OCI-M1 (cell line): Measurements from ENCODE around the gene KCNH1.

Source experiments
- DNase-seq: peaks from one replicate; lab custom pipeline; 2025; lab: John Stamatoyannopoulos, UW

The KCNH1 gene

DNA sequence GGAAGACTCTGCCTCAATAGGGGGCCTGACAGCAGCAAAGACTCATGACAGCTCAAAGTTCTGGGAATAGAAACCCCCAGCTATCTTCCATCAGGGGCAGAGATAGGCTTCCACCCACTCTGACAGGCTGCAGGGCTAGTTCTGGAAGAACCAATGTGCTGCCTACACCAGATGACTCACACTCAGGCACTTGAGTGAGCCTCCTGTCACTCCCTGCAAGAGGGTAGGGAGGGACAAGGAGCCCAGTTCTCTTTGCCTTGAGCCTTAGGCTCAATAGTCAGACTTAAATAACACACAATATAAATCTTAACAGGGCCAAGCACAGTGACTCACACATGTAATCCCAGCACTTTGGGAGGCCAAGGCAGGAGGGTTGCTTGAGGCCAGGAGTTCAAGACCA is 418.9 kb downstream of the KCNH1 start:
- DNase-seq, result peak; percentile 14

DNA sequence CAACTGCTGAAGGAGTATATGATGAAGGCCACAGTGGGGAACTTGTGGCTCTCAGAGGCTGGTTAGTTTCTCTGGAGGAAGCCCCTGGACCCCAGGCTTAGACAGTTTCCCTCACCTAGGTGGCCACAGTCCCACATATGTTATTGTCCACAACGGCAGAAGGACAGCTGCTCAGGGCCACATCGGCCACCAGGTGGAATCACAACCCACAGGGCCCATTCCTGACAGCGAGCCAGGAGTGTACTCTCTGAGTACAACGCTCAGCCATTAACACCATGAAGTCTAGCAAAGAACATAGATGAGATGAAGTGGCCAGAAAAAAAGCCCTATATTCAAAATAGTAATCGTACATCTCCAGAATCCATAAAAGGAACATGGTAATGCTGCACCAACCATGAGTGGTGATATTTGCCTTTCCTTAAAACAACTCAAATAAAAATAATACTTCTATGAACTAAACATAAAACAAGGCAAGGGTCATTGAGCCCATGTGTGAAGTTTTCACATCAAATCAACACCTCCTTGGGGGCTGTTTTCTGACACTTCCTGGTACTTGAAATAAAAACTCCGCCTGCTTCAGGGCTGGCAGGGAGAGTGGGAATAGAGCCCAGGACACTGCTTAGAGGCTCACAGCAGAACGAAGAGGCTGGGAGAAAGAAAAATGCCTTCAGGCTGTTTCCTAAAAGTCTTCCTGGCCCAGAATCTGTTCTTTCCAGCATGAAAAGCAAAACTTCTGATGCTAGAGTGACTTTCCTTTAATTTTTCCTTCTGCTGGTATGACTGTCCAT is 421.9 kb downstream of the KCNH1 start:
- DNase-seq, result no peak

DNA sequence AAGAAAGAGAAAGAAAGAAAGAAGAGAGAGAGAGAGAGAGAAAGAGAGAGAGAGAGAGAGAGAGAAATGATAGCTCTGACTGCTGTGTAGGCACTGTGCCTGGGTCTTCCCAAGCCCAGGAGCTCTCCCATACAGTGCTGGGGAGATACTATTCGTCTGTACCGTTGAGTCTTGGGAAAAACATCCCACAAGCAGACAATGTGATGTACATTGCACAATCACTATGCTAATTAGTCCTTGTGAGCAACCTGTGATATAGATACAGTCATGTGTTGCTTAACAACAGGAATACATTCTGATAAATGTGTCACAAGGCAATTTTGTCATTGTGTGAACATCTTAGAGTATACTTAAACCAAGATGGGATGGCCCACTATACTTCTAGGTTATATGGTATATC is 424.2 kb downstream of the KCNH1 start:
- no peak for DNase-seq

DNA sequence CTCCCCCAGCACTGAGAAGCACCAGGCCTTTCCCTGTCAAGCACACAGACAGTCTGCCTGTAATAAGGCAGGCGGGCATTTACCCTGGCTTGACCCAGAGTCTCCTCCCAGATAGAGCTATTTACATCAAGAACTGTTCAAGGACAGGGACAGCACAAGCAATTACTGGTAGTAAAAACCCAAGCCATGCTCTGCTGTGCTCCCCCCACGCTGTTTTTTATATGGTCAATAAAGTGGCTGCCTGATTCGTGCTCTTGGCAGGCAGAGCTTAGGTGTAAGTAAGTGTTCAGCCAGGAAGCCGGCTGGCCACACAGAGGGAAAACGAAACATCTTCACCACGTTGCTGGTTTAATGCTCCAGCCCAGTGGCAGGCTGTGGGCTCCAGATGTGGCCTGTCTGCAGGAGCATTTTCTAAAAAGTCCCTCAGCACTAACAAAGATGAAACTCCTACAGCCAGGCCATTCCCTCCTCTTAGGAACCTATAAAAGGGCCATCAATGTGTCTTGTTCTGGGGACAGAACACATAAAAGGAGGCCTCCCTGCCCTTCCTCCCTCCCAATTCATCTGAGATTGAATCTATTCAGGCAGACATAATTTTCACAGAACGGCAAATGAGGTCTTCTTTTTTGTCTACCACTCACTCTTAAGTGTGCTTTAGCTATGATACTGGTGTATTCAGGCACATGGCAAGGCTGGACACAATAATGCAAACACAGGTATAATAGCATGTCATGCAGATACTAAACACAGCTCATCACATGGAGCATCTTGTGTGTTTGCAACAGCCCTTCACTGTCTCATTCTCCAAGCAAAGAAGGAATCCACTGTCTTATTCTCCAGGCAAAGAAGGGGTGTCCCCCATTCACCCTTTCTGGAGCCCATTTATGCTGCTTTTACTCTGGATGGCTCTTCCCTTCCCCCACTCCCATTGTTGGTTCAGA is 426.4 kb downstream of the KCNH1 start:
- no peak for DNase-seq

DNA sequence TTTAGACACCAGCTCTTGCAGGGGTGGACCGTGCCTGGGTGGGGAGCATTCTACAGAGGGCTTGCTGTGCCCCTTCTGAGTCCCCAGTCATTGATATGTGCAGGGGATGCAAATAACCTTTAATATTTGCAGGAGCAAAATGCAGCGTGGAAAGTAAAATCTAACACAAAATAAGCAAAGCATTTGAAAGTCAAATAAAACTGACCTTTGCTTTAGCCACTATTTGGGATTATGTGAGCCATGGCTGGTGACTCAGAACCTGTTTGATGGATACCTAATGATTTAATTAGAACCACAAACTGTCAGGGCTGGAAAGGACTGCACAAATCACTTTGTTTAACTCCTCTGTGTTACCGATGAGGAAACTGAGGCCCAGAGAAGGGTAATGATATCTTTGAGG is 427.7 kb downstream of the KCNH1 start:
- DNase-seq, result no peak

DNA sequence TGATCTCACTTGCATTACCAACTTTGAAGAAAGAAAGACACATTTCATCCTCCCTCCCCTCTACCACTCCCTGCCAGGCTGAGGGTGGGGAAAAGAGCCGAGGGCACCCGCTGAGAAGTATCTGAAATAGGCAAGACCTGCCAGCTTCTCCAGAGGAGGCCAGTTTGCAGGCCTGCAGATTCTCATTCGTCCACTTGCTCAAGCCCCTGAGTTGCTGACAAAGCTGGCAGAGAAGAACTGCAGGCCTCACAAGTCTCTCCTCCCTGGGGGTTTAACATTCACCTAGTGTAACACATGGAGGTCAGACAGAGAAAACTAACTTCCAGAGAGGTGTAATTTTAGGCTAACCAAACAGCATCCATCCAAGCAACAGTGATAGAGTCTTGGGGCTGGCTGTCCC is 428.9 kb downstream of the KCNH1 start:
- no peak for DNase-seq

DNA sequence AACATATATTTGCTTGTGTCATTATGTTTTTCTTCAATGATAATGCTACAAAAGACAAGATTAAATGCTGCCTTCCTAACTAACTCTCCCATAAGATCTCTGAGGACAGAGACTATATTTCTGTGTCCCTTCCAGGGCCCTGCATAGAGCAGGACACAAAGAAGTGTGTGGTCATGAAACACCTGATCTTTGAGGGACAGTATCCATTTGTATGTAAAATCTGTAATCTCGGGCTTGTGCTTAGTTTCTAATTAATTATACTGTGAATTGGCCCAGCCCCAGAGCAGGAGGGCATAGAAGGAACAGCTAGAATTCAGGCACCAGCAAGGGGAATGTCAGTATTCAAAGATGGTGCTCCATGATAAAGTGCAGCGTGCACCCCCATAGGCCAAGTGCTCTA is 430.4 kb downstream of the KCNH1 start:
- no peak for DNase-seq

DNA sequence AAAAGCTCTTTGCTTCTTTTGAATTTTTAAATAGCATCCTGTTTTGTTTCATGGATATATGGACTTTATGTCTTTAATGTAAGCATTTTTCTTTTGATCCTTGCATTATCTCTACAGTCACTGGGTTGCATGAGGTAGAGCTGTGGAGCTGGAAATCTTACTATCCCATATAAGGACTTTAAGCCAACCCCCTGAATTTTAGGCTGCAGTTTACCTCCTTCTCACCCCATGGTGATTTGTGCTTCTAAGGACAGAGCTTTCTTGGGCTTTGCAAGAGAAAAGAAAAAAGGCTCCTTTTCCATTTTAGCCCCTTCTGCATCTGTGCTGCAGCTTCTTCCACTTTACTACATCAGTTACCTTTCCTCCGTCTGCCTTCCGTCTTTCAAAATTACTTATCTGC is 431.4 kb downstream of the KCNH1 start:
- DNase-seq, result no peak

DNA sequence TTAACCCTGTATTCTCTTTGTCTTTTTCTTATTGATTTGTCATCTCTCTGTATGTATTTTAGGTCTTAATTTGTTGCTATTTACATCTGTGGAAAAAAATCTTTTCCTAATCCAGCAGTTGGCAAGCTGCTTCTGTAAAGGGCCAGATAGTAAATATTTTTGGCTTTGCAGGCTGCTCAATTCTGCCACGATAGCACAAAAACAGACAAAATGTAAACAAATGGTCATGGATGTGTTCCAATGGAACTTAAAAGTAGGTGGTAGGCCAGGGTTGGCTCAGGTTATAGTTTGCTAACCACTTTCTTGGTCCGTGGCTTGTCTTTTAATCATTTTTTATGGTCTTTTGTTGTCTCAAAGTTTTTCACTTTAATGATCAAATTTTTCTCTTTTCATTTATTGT is 433.4 kb downstream of the KCNH1 start:
- DNase-seq, result no peak

DNA sequence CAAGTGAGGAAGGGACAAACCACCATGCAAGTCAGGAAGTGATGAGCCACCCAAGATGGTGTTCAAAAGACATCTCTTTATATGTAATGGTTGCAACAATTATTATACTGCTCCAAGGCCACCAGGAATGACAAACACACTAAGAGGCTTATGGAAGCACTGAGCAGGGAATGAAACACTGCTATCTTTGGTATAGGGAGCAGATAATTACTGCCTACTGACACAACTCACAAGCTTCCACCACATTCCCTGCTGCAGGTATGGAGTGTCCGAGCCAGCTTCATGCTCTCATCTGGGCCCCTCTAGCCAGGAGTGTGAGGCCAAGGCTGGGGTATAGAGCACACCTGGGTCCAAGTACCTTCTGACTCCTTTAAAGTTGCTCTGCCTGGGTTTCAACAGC is 433.9 kb downstream of the KCNH1 start:
- DNase-seq, result no peak

DNA sequence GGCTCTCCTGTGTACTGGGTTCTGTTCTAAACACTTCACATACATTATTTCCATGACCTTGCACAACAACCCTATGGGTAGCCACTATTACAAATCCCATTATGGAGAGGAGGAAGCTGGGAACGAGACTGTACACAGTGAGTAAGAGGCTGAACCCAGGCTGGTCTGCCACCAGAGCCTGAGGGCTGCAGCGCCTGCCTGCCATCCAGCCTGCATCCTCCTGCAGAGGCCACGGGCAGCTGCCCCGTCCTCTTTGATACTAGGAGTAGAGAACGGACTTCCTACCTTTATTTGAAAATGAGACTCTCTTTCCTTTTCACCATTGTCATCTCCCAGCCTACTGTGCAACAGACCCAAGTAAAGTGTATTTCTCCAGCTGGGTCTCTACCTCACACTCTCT is 435.3 kb downstream of the KCNH1 start:
- no peak for DNase-seq

DNA sequence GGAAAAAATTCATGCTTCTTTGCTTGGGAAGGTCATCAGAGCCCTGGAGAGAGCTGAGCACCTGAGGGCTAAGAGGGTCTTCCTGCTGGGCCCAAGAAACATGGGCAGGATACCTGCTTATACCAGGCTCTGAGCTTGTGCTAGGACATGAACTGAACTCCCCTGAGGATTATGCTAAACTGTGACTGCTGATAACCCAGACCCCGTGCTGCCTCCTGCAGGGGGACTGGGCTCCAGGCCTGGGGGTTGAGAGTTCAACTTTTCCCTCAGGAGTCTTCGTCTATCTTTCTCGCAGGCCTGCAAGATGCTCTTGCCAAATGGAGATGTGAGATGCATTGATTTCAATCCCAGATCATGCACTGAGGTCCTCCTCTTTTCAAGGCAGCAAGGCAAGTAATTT is 436.8 kb downstream of the KCNH1 start:
- no peak for DNase-seq

DNA sequence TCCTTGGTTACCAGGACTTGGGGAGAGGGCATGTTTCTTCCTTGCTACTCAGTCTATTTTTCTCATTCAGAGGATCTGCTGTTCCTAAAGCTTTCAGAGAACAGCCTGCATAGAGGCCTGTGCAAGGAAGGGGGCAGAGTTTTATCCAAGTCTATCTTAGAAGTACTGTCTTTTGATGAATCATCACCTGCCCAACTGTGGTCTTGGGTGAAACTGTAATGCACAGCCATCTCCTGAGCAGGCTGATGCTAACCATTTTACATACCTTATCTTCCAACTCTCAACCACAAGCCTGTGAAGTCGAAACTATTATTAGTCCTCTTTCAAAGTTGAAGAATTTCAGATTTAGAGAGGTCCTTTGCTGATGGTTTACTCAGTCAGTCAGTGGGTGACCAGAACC is 437.2 kb downstream of the KCNH1 start:
- DNase-seq, result peak; percentile 18

DNA sequence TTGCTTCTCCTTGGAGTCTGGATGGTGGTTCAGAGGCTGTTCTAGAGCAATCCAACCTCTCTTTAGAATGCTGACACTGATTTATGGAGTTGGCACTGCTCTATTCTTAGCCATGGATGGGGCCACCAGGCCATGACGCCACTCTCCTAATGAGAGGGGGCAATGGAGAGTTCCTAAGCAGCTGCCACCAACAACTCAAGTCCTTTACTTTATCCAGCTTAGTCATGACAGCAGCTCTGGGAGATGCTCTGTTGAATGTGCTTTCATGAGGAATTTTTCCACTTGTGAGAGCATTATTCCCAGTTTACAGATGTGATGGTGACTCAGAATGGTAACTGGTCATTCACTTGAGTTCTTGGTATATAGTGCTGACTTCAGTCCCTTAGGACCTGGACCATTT is 438.9 kb downstream of the KCNH1 start:
- DNase-seq, result no peak

DNA sequence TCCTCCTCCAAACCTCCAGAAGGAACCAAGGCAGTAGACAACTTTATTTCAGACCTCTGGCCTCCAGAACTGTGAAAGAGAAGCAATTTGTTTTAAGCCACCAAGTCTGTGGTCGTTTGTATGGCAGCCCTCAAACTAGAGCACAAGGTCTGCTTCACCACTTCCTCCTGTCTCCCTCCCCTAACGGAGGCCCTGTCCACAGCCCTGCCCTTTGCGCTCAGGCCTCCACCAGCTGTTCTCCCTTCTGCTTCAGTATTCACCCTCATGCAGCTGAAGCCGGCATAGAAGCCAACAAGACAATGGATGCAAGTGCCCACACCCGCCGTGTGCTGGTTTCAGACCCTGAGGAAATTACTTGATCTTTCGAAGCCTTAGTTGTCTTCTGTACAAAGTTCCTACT is 441.2 kb downstream of the KCNH1 start:
- DNase-seq, result peak; percentile 9

DNA sequence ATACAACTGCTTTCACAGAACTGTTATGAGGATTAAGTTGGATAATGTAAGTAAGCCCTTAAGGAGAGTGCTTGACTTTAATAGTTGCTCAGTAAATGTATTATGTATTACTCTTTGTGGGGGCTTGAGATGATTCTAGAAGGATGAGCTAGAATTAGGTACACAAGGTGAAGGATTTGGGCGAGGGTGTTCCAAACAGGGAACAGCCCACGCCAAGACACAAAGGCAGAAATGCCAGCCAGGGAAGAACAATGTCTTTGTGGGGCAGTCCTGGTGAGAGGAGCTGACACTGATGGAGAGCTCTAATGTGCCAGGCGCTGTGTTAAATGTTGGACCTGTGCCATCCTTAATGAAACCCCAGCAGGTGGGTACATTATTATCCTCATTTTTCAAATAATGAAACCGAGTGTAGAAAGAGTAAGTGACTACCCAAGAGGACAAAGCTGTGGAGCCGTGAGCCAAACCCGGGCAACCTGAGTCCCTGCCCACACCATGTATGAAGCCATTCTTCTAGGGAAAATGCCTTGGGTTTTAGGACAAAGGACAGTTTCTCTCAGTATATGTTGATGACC is 442.8 kb downstream of the KCNH1 start:
- no peak for DNase-seq

DNA sequence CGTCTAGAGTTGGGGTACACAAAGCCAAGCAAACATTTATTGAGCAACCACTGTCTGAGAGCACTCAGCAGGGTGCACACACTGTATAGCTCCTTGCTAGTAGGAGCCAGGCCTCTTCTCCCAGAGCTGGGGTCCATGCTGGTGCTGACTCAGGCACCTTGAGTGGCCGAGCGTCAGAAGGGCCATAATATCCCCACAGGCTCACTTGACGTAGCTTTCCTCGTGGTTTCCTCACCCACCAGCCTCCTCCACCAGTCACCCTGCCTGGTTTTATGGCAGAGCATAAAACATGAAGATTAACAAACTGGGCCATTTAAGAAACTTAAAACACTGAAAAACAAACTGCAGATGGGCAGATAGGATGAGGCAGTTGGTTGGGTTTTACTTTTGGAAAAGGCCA is 443.7 kb downstream of the KCNH1 start:
- no peak for DNase-seq

DNA sequence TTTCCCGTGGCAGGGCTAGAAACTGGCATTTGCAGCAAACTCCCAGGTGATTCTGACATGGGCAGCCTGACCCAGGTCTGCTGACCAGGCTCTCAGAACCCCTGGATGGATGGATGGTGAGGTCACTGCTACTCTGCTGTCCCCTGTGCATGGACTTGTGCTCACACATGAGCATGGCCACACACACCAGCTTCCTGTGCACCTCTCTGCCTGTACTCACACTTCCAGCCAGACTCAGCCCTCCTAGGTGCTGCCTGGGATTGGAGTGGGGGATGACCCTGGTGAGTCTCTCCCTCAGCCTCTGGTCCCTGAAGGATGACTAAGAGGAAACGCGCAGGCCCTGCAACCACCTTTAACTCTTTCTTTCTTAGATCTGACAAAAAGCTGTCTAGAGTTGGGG is 444.1 kb downstream of the KCNH1 start:
- DNase-seq, result no peak

DNA sequence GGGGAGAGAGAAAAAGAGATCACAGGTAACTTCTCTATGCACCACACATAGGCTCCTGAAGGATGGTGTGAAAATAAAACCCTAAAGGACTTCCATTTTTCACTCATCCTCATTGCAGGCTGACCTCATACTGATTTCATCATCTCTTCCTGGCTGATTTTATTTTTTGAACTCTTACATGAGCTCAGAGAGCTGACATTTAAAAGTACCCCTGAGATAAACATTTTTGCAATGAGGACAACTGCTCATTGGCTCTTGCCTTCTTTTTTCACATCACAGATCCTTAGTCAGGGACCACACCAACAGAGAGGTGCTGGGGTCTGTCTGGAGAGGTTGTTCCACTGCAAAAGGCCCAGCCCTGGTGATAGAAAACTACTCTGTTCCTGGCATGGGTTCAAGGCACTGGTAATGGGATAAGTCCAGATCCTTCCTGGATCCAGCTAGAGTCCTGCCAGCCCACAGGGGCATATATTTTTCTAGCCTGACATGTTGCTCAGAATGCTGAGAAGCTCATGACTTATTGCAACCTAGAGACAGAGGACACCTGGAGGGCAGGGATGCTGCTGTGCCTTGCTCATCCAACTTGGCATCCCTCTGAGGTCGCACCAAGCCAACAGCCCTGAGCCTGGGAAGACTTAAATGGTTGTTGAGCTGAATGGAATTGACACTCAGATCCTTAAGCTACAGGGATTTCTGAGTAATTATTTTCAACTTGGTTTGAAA is 445.3 kb downstream of the KCNH1 start:
- DNase-seq, result peak; percentile 7

DNA sequence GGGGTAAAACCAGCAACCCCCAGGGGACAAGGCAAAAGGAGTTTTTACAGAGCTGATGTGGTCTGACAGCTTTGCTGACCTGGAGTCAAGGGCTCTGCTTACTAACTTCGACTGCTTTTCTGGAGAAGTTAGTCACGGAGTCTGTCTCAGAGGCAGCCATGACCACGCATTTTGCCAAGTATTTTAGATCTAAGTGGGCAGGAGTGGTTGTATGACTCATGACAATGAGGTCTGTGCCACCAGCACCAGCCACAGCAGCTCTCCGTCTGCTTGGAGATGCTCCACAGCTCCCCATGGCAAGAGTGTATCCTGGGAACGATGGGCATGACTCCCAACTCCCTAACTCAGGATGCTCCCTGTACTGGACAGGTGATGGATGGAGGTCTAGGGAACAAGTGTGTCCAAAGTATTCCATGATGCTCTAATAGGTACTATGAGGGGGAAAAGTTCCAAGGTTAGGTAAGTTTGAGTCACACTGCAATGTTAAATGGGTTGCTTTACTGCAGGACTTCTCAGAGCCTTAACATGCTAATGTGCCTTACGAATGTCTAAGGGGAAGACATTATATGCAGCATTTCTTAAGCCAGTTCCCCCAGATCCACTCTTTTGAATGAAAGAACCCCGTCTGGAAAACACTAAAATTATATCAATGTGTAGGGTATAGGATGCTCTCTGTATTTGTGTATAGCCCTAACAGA is 446.2 kb downstream of the KCNH1 start:
- peak; percentile 36 for DNase-seq

DNA sequence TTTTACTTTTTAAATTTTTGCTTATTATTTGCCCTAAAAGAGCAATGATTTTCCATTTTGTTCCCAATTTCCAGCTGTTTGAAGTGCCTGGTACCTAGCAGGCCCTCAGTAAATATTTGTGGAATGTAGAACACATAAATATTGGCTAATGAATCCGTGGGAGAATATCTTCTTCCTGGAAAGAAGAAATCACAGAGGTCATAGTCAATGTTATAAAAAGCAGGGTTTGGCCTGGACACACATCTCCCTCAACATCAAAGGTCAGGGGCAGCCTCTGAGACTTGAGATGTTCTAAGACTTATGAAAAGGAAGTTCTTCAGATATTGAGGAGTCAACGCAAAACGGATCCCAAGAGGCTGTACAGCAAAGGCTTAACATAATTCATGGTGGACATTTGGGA is 447.1 kb downstream of the KCNH1 start:
- DNase-seq, result peak; percentile 21

DNA sequence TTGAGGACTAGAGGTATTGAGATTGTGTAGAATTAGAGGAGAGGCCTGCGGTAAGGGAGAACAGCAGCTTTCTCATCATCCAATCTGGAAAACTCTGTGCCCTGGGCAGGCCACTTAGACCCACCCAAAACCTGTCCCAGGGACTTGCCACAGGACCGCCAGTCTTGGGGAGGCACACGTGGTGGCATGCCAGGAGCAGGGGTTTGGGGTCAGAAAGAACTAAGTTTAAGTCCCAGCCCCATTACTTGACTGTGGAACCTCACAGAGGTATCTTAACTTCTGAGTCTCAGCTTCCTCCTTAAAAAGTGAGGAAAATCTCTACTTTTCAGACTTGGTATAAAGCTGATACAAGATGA is 448.7 kb downstream of the KCNH1 start:
- no peak for DNase-seq
